Amniotic stem cell (primary cell): Measurements from ENCODE around the gene RBM47.
"Not testable (repeated sequence)": the region's sequence is repeated elsewhere in the genome, so short reads cannot be mapped to it uniquely, and the experiment has no call there.

Experiments
- DNase-seq: peaks from one replicate; lab custom pipeline; 2025; lab: John Stamatoyannopoulos, UW

The RBM47 gene

GRCh38 chr4:40526741-40527140 is 102.9 kb downstream of the RBM47 start:
- DNase-seq, result no peak

- peak; percentile 55 for DNase-seq
Observed at GRCh38 chr4:40525752-40526598, 103.7 kb downstream of the RBM47 start.

GRCh38 chr4:40524366-40525041 is 105.2 kb downstream of the RBM47 start:
- DNase-seq, result no peak

GRCh38 chr4:40523581-40523980 is 106.1 kb downstream of the RBM47 start:
- DNase-seq, result no peak

- no peak for DNase-seq
Observed at GRCh38 chr4:40521957-40522356, 107.7 kb downstream of the RBM47 start.

- no peak for DNase-seq
Observed at GRCh38 chr4:40520533-40520932, 109.1 kb downstream of the RBM47 start.

- not testable (repeated sequence) for DNase-seq
Observed at GRCh38 chr4:40517081-40517480, 112.6 kb downstream of the RBM47 start.

- no peak for DNase-seq
Observed at GRCh38 chr4:40516651-40517050, 113.0 kb downstream of the RBM47 start.

GRCh38 chr4:40515398-40516293 is 114.0 kb downstream of the RBM47 start:
- DNase-seq, result no peak

- DNase-seq, result no peak
Observed at GRCh38 chr4:40515037-40515397, 114.6 kb downstream of the RBM47 start.

- DNase-seq, result no peak
Observed at GRCh38 chr4:40514497-40514951, 115.1 kb downstream of the RBM47 start.

- no peak for DNase-seq
Observed at GRCh38 chr4:40511036-40511614, 118.5 kb downstream of the RBM47 start.

- no peak for DNase-seq
Observed at GRCh38 chr4:40507977-40508376, 121.7 kb downstream of the RBM47 start.

- DNase-seq, result no peak
Observed at GRCh38 chr4:40506492-40506891, 123.2 kb downstream of the RBM47 start.

GRCh38 chr4:40506066-40506465 is 123.6 kb downstream of the RBM47 start:
- DNase-seq, result no peak

GRCh38 chr4:40502934-40503333 is 126.7 kb downstream of the RBM47 start:
- no peak for DNase-seq

GRCh38 chr4:40502220-40502619 is 127.4 kb downstream of the RBM47 start:
- no peak for DNase-seq

GRCh38 chr4:40500781-40501180 is 128.9 kb downstream of the RBM47 start:
- DNase-seq, result no peak

GRCh38 chr4:40493160-40493559 is 136.5 kb downstream of the RBM47 start:
- DNase-seq, result no peak

- no peak for DNase-seq
Observed at GRCh38 chr4:40492691-40493090, 137.0 kb downstream of the RBM47 start.

- DNase-seq, result no peak
Observed at GRCh38 chr4:40490481-40490880, 139.2 kb downstream of the RBM47 start.

- DNase-seq, result no peak
Observed at GRCh38 chr4:40489961-40490360, 139.7 kb downstream of the RBM47 start.
